Effector memory CD8-positive, alpha-beta T cell (primary cell): ENCODE results near the gene TIGD3.

Source experiments
- ATAC-seq: fragments of 150-1000 bp; cut with Tn5 transposase; replicated peaks from 2 replicates; pipeline ENCODE4 v1.10.0; 2021; ENCODE audit warnings: mild to moderate bottlenecking, moderate library complexity
- DNase-seq, 3 experiments: peaks; one replicate each; pipeline ENCODE4 v3.0.0; 2021
- H3K27ac Mint-ChIP-seq, 2 donors: one replicate each; pipeline ENCODE4 v1.8.0; 2022; ENCODE audit warnings: mild to moderate bottlenecking in 2 of 2, mixed read lengths in 2 of 2, moderate library complexity in 2 of 2
- H3K27me3 Mint-ChIP-seq, 2 donors: one replicate each; pipeline ENCODE4 v1.8.0; 2022; ENCODE audit warnings: mixed read lengths in 2 of 2
- H3K36me3 Mint-ChIP-seq: one replicate; pipeline ENCODE4 v1.8.0; 2022; ENCODE audit warnings: mild to moderate bottlenecking, moderate library complexity, mixed read lengths; ENCODE audit not compliant: insufficient read depth
- H3K4me1 Mint-ChIP-seq, 2 donors: one replicate each; pipeline ENCODE4 v1.8.0; 2022; ENCODE audit warnings: low read depth in 2 of 2, mixed read lengths in 2 of 2
- H3K4me3 Mint-ChIP-seq, 2 donors: one replicate each; pipeline ENCODE4 v1.8.0; 2022; ENCODE audit warnings: mild to moderate bottlenecking in 2 of 2, mixed read lengths in 2 of 2, moderate library complexity in 2 of 2
- H3K9me3 Mint-ChIP-seq, 2 donors: one replicate each; pipeline ENCODE4 v1.8.0; 2022; ENCODE audit warnings: mixed read lengths in 2 of 2

Gene TIGD3

GRCh38 chr11:65380460-65381119, 26.0 kb downstream of the TIGD3 start:
- Mint-ChIP-seq H3K9me3 (no peaks in the 10 kb centered on the region), H3K36me3 (peaks cover 9% of the 10 kb centered on the region), H3K27me3 (no peaks in the 10 kb centered on the region), H3K4me1 (peaks cover 31 to 36% of the 10 kb centered on the region in 2 donors), H3K27ac (peak overlapping the region; percentile 35 to 98), H3K4me3 (no peak overlapping the region)
- ATAC-seq: no peak
- no peak for DNase-seq

- ATAC-seq (no peak), DNase-seq (no peak)
- Mint-ChIP-seq H3K27me3 (no peaks in the 10 kb centered on the region), H3K4me1 (peaks cover 35 to 40% of the 10 kb centered on the region in 2 donors), H3K9me3 (no peaks in the 10 kb centered on the region), H3K4me3 (peak overlapping the region; percentile 93 to 96), H3K36me3 (peaks cover 11% of the 10 kb centered on the region), H3K27ac (peak overlapping the region; percentile 96 to 98)
These were observed 27.1 kb downstream of the TIGD3 start for GRCh38 chr11:65381716-65382032.

- H3K4me3 Mint-ChIP-seq: peak within 1 kb of the TSS; percentile 93 to 96
- ATAC-seq (peak; percentile 81), DNase-seq (peak; percentile 85 to 89 (median 87))
- peak within 1 kb of the TSS; percentile 96 to 98 for H3K27ac Mint-ChIP-seq
- peaks cover 40 to 44% of the 10 kb centered on the region in 2 donors for H3K4me1 Mint-ChIP-seq
- H3K36me3 Mint-ChIP-seq: peaks cover 14% of the 10 kb centered on the region
- H3K9me3 Mint-ChIP-seq: no peaks in the 10 kb centered on the region
- H3K27me3 Mint-ChIP-seq: no peaks in the 10 kb centered on the region
These were observed 27.7 kb downstream of the TIGD3 start, which contains the start of gene SLC25A45 for GRCh38 chr11:65382033-65382803. Gene SLC25A45 (minus strand): TSS chr11:65382646. CDS start chr11:65381951, 695 bp downstream.

- Mint-ChIP-seq H3K4me3 (peak overlapping the region; percentile 93 to 96), H3K4me1 (peaks cover 44 to 48% of the 10 kb centered on the region in 2 donors), H3K9me3 (no peaks in the 10 kb centered on the region), H3K27ac (peak overlapping the region; percentile 96 to 98), H3K27me3 (no peaks in the 10 kb centered on the region), H3K36me3 (peaks cover 14% of the 10 kb centered on the region)
- ATAC-seq: no peak
- DNase-seq: no peak
These were observed 28.3 kb downstream of the TIGD3 start for GRCh38 chr11:65382804-65383368.

GRCh38 chr11:65383778-65384177, 29.2 kb downstream of the TIGD3 start:
- DNase-seq (no peak), ATAC-seq (no peak)
- Mint-ChIP-seq H3K36me3 (peaks cover 19% of the 10 kb centered on the region), H3K4me1 (peaks cover 53 to 55% of the 10 kb centered on the region in 2 donors), H3K9me3 (no peaks in the 10 kb centered on the region), H3K27me3 (no peaks in the 10 kb centered on the region), H3K4me3 (peak overlapping the region; percentile 93 to 96), H3K27ac (peak overlapping the region; percentile 96 to 98)

- Mint-ChIP-seq H3K27ac (peak overlapping the region; percentile 96 to 98), H3K4me3 (peak overlapping the region; percentile 93 to 96), H3K4me1 (peaks cover 59 to 61% of the 10 kb centered on the region in 2 donors), H3K9me3 (no peaks in the 10 kb centered on the region), H3K27me3 (no peaks in the 10 kb centered on the region), H3K36me3 (peaks cover 19% of the 10 kb centered on the region)
- peak in 2 of 3 experiments; percentile 22 to 41 for DNase-seq
- ATAC-seq: no peak
These were observed 29.8 kb downstream of the TIGD3 start for GRCh38 chr11:65384301-65384889.

- peak; percentile 85 to 86 (median 85) for DNase-seq
- peaks cover 62 to 72% of the 10 kb centered on the region in 2 donors for H3K4me1 Mint-ChIP-seq
- H3K27ac Mint-ChIP-seq: peak within 1 kb of the TSS; percentile 96 to 98
- H3K36me3 Mint-ChIP-seq: peaks cover 26% of the 10 kb centered on the region
- ATAC-seq: peak; percentile 56
- H3K4me3 Mint-ChIP-seq: peak within 1 kb of the TSS; percentile 93 to 96
- no peaks in the 10 kb centered on the region for H3K9me3 Mint-ChIP-seq
- no peaks in the 10 kb centered on the region for H3K27me3 Mint-ChIP-seq
These were observed 32.0 kb downstream of the TIGD3 start, which contains the start of gene FRMD8 for GRCh38 chr11:65386307-65387140. Gene FRMD8 (plus strand): TSS chr11:65386637. CDS start chr11:65387037, 400 bp downstream.

GRCh38 chr11:65388731-65389130, 34.2 kb downstream of the TIGD3 start:
- DNase-seq (no peak), ATAC-seq (no peak)
- peak overlapping the region; percentile 73 to 88 for H3K27ac Mint-ChIP-seq
- H3K4me3 Mint-ChIP-seq: peak overlapping the region; percentile 93 to 96
- no peaks in the 10 kb centered on the region for H3K27me3 Mint-ChIP-seq
- no peaks in the 10 kb centered on the region for H3K9me3 Mint-ChIP-seq
- H3K4me1 Mint-ChIP-seq: peaks cover 56 to 67% of the 10 kb centered on the region in 2 donors
- H3K36me3 Mint-ChIP-seq: peaks cover 19% of the 10 kb centered on the region

GRCh38 chr11:65389294-65389980, 34.9 kb downstream of the TIGD3 start:
- H3K36me3 Mint-ChIP-seq: peaks cover 19% of the 10 kb centered on the region
- peaks cover 49 to 59% of the 10 kb centered on the region in 2 donors for H3K4me1 Mint-ChIP-seq
- no peaks in the 10 kb centered on the region for H3K27me3 Mint-ChIP-seq
- DNase-seq (no peak), ATAC-seq (no peak)
- H3K27ac Mint-ChIP-seq: peak overlapping the region; percentile 76 to 88
- no peaks in the 10 kb centered on the region for H3K9me3 Mint-ChIP-seq
- H3K4me3 Mint-ChIP-seq: peak overlapping the region; percentile 93 to 96

- no peaks in the 10 kb centered on the region for H3K27me3 Mint-ChIP-seq
- H3K4me1 Mint-ChIP-seq: peaks cover 40 to 51% of the 10 kb centered on the region in 2 donors
- ATAC-seq (no peak), DNase-seq (no peak)
- H3K27ac Mint-ChIP-seq: peak overlapping the region; percentile 71 to 76
- no peaks in the 10 kb centered on the region for H3K9me3 Mint-ChIP-seq
- H3K4me3 Mint-ChIP-seq: peak overlapping the region; percentile 93 to 96
- peaks cover 19% of the 10 kb centered on the region for H3K36me3 Mint-ChIP-seq
These were observed 35.8 kb downstream of the TIGD3 start for GRCh38 chr11:65390099-65390941.

GRCh38 chr11:65390996-65391395, 36.4 kb downstream of the TIGD3 start:
- ATAC-seq (no peak), DNase-seq (no peak)
- peaks cover 38 to 46% of the 10 kb centered on the region in 2 donors for H3K4me1 Mint-ChIP-seq
- H3K27me3 Mint-ChIP-seq: no peaks in the 10 kb centered on the region
- H3K27ac Mint-ChIP-seq: peak overlapping the region; percentile 71 to 76
- no peaks in the 10 kb centered on the region for H3K9me3 Mint-ChIP-seq
- no peak overlapping the region for H3K4me3 Mint-ChIP-seq
- peaks cover 16% of the 10 kb centered on the region for H3K36me3 Mint-ChIP-seq
